ENCODE results near the gene TENT4A.
A peak's percentile ranks its signal among the peaks of the same experiment; 100 is the strongest.

Gene TENT4A

GRCh38 chr5:6734243-6734700 lies 21.0 kb downstream of the TENT4A start:
- peak; percentile 37 for DNase-seq

- DNase-seq: no peak
Measured at GRCh38 chr5:6734781-6735180, 21.5 kb downstream of the TENT4A start.

- DNase-seq: no peak
Measured at GRCh38 chr5:6736106-6736505, 22.9 kb downstream of the TENT4A start.

- DNase-seq: no peak
Measured at GRCh38 chr5:6736524-6737042, 23.4 kb downstream of the TENT4A start.

- DNase-seq: no peak
Measured at GRCh38 chr5:6737043-6737941, 24.1 kb downstream of the TENT4A start.

- no peak for DNase-seq
Measured at GRCh38 chr5:6739603-6740002, 26.4 kb downstream of the TENT4A start.

- no peak for DNase-seq
Measured at GRCh38 chr5:6740586-6741150, 27.4 kb downstream of the TENT4A start.

- DNase-seq: no peak
Measured at GRCh38 chr5:6742081-6742758, 29.0 kb downstream of the TENT4A start.

GRCh38 chr5:6743161-6743560 lies 29.9 kb downstream of the TENT4A start:
- DNase-seq: no peak

- DNase-seq: no peak
Measured at GRCh38 chr5:6744841-6745705, 31.8 kb downstream of the TENT4A start.

GRCh38 chr5:6745706-6746222 lies 32.5 kb downstream of the TENT4A start:
- no peak for DNase-seq

GRCh38 chr5:6746244-6746643 lies 33.0 kb downstream of the TENT4A start:
- no peak for DNase-seq

- DNase-seq: no peak
Measured at GRCh38 chr5:6747103-6747502, 33.9 kb downstream of the TENT4A start.

- no peak for DNase-seq
Measured at GRCh38 chr5:6748142-6748541, 34.9 kb downstream of the TENT4A start.

GRCh38 chr5:6749026-6749716 lies 35.9 kb downstream of the TENT4A start:
- DNase-seq: no peak

- no peak for DNase-seq
Measured at GRCh38 chr5:6750142-6750840, 37.1 kb downstream of the TENT4A start.

- no peak for DNase-seq
Measured at GRCh38 chr5:6750951-6751685, 37.9 kb downstream of the TENT4A start.

- no peak for DNase-seq
Measured at GRCh38 chr5:6752236-6752635, 39.0 kb downstream of the TENT4A start.

GRCh38 chr5:6752782-6753181 lies 39.5 kb downstream of the TENT4A start:
- no peak for DNase-seq

GRCh38 chr5:6753851-6754250 lies 40.6 kb downstream of the TENT4A start:
- DNase-seq: no peak

Data from femur (tissue), 1 donor.